Type B pancreatic cell (in vitro differentiated cells): Measurements from ENCODE around the gene ZNF532. TPM values are rescaled to one million over a fixed set of nuclear protein-coding genes. Genes with fewer than 3 reads are reported as not detected.

Experiments
- DNase-seq: peaks from one replicate; pipeline ENCODE4 v3.0.0; 2021; ENCODE audit warnings: mixed read lengths; ENCODE audit not compliant: unreplicated experiment; ENCODE audit errors: extremely low spot score
- H3K27ac Mint-ChIP-seq: 2 replicates; pipeline ENCODE4 v1.8.0; 2021; ENCODE audit warnings: mild to moderate bottlenecking, mixed read lengths
- H3K27me3 Mint-ChIP-seq: 2 replicates; pipeline ENCODE4 v1.8.0; 2021; ENCODE audit warnings: mixed read lengths
- H3K36me3 Mint-ChIP-seq: 2 replicates; pipeline ENCODE4 v1.8.0; 2021; ENCODE audit warnings: mixed read lengths
- H3K4me1 Mint-ChIP-seq: one replicate; pipeline ENCODE4 v1.8.0; 2021; ENCODE audit warnings: mixed read lengths; ENCODE audit not compliant: unreplicated experiment
- H3K4me3 Mint-ChIP-seq: 2 replicates; pipeline ENCODE4 v1.8.0; 2021; ENCODE audit warnings: mild to moderate bottlenecking, mixed read lengths
- H3K9me3 Mint-ChIP-seq: 2 replicates; pipeline ENCODE4 v1.8.0; 2021; ENCODE audit warnings: mixed read lengths
- CTCF ChIP-seq: fragments of 200-600 bp; sonication (generic); conservative IDR thresholded peaks from 2 replicates; pipeline ENCODE4 v1.5.0; 2021; ENCODE audit warnings: antibody characterized with exemption, mild to moderate bottlenecking
- total RNA-seq: library from RNA; stranded (reverse); gene quantifications from 2 replicates; pipeline ENCODE4 v1.2.1, GENCODE V29; 2021; ENCODE audit warnings: low replicate concordance

The ZNF532 gene
- total RNA-seq, 1 donor from 2014 or later, result 137 TPM

GRCh38 chr18:58900015-58900649 lies 35.5 kb downstream of the ZNF532 start:
- TF ChIP-seq CTCF, result no peak
- Mint-ChIP-seq H3K9me3 (no peaks in the 10 kb centered on the region), H3K27ac (no peak overlapping the region), H3K4me3 (no peak overlapping the region), H3K27me3 (no peaks in the 10 kb centered on the region), H3K36me3 (peaks cover 38% of the 10 kb centered on the region), H3K4me1 (peaks cover 28% of the 10 kb centered on the region)
- DNase-seq, result no peak

GRCh38 chr18:58901143-58901542 lies 36.5 kb downstream of the ZNF532 start:
- H3K4me3 Mint-ChIP-seq, result no peak overlapping the region
- H3K9me3 Mint-ChIP-seq, result no peaks in the 10 kb centered on the region
- no peaks in the 10 kb centered on the region for H3K27me3 Mint-ChIP-seq
- DNase-seq, result no peak
- H3K4me1 Mint-ChIP-seq, result peaks cover 18% of the 10 kb centered on the region
- no peak overlapping the region for H3K27ac Mint-ChIP-seq
- TF ChIP-seq CTCF, result no peak
- H3K36me3 Mint-ChIP-seq, result peaks cover 42% of the 10 kb centered on the region

GRCh38 chr18:58901783-58902182 lies 37.1 kb downstream of the ZNF532 start:
- Mint-ChIP-seq H3K27ac (no peak overlapping the region), H3K27me3 (no peaks in the 10 kb centered on the region), H3K9me3 (no peaks in the 10 kb centered on the region), H3K36me3 (peaks cover 40% of the 10 kb centered on the region), H3K4me1 (peaks cover 12% of the 10 kb centered on the region), H3K4me3 (no peak overlapping the region)
- no peak for TF ChIP-seq CTCF
- DNase-seq, result no peak

GRCh38 chr18:58902961-58903360 lies 38.3 kb downstream of the ZNF532 start:
- Mint-ChIP-seq H3K27ac (no peak overlapping the region), H3K27me3 (no peaks in the 10 kb centered on the region), H3K36me3 (peaks cover 43% of the 10 kb centered on the region), H3K9me3 (no peaks in the 10 kb centered on the region), H3K4me3 (no peak overlapping the region), H3K4me1 (peaks cover 13% of the 10 kb centered on the region)
- DNase-seq, result no peak
- no peak for TF ChIP-seq CTCF

- Mint-ChIP-seq H3K36me3 (peaks cover 48% of the 10 kb centered on the region), H3K4me3 (no peak overlapping the region), H3K27ac (no peak overlapping the region), H3K4me1 (peaks cover 16% of the 10 kb centered on the region), H3K9me3 (no peaks in the 10 kb centered on the region), H3K27me3 (no peaks in the 10 kb centered on the region)
- DNase-seq, result no peak
- TF ChIP-seq CTCF, result no peak
These were observed 38.9 kb downstream of the ZNF532 start for GRCh38 chr18:58903533-58903932.
